Colonic mucosa (tissue), 4 donors: ENCODE measurements around the gene KCNIP1. TPM values are rescaled to one million over a fixed set of nuclear protein-coding genes. Genes with fewer than 3 reads are reported as not detected.

Experiments used
- DNase-seq: peaks from one replicate; pipeline ENCODE4 v3.0.0-alpha.2; 2020
- H3K27ac ChIP-seq: fragments of 200-600 bp; one replicate; pipeline ENCODE4 v1.8.0; 2021
- H3K27me3 ChIP-seq: fragments of 200-600 bp; one replicate; pipeline ENCODE4 v1.8.0; 2021
- H3K36me3 ChIP-seq: fragments of 200-600 bp; one replicate; pipeline ENCODE4 v1.8.0; 2021
- H3K4me1 ChIP-seq: fragments of 200-600 bp; one replicate; pipeline ENCODE4 v1.8.0; 2021; ENCODE audit warnings: mild to moderate bottlenecking
- H3K4me3 ChIP-seq: fragments of 200-600 bp; one replicate; pipeline ENCODE4 v1.8.0; 2021
- H3K9ac ChIP-seq, 2 donors: one replicate each; pipeline ENCODE4 v1.7.0; 2013; ENCODE audit warnings: control low read depth in 2 of 2, low read depth in 2 of 2, low read length in 2 of 2
- H3K9me3 ChIP-seq: fragments of 200-600 bp; one replicate; pipeline ENCODE4 v1.8.0; 2021
- intact Hi-C: fragments of 100-400 bp; cut with DNase I; formaldehyde crosslinking; loops from one replicate; pipeline ENCODE4 v1.14.1; 2022
- total RNA-seq, 2 donors: library from RNA; stranded (reverse); fragmentation: NEBNext Ultra II Directional in 1 of 2; extraction: Animal tissue kit (Norgen Biotek cat#: 25700) in 1 of 2; gene quantifications; one replicate each; pipeline ENCODE4 v1.2.1, GENCODE V29; 2021
- TF ChIP-seq, protein P1 (sequence below): fragments of 200-600 bp; IDR thresholded peaks from one replicate; pipeline ENCODE4 v1.8.0; 2022; ENCODE audit warnings: antibody characterized with exemption, mild to moderate bottlenecking
- donor health status: healthy.
- donor health status: DM: no; HTN: no; CAD: no.
- donor health status: DM: no; HTN: no; CAD: no.

The KCNIP1 gene
- total RNA-seq, 2 donors from 2014 or later: 0.24 to 0.25 TPM

DNA sequence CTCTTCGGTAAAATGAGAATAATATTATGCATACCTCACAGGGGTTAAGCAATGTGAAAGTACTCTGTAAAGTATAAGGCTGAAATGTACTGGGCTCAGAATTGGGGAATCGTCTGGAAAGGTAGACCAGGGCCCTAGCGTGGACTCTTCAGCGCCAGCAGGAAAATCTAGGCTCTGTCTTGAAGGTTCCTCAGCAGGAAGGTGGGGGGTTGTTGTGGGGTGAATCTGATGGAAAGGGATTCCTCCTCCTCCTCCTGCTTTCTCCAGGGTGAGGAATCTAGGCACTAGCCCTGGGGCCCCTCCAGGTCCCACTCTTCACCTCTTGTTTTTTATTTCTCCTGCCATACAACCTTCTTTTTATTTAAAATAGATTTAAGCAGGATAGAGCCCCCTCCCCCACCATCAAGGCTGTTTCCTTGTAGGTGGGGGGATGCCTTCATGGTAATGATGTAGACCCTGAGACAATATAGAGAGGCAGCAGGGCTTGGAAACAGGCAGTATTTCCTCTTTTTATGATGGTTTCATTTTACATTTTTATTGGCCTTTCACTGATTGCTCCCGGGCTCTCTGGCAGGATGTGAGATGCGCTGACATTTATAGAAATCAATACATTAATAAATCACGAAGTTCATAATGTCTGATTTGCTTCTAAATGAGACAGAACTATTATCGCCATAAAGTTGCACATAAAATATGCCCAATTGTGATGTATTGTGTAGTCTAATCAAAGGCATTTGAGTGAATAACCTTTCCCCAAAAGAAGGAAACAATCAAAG, 200.8 kb downstream of the KCNIP1 start:
- no peak overlapping the region for H3K27ac ChIP-seq
- TF ChIP-seq, protein P1, sequence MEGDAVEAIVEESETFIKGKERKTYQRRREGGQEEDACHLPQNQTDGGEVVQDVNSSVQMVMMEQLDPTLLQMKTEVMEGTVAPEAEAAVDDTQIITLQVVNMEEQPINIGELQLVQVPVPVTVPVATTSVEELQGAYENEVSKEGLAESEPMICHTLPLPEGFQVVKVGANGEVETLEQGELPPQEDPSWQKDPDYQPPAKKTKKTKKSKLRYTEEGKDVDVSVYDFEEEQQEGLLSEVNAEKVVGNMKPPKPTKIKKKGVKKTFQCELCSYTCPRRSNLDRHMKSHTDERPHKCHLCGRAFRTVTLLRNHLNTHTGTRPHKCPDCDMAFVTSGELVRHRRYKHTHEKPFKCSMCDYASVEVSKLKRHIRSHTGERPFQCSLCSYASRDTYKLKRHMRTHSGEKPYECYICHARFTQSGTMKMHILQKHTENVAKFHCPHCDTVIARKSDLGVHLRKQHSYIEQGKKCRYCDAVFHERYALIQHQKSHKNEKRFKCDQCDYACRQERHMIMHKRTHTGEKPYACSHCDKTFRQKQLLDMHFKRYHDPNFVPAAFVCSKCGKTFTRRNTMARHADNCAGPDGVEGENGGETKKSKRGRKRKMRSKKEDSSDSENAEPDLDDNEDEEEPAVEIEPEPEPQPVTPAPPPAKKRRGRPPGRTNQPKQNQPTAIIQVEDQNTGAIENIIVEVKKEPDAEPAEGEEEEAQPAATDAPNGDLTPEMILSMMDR: no peak
- intact Hi-C loops: no loop called here
- no peaks in the 10 kb centered on the region for H3K36me3 ChIP-seq
- no peak overlapping the region for H3K9ac ChIP-seq
- no peaks in the 10 kb centered on the region for H3K4me1 ChIP-seq
- H3K4me3 ChIP-seq: no peak overlapping the region
- DNase-seq: no peak
- no peaks in the 10 kb centered on the region for H3K9me3 ChIP-seq
- H3K27me3 ChIP-seq: no peaks in the 10 kb centered on the region

DNA sequence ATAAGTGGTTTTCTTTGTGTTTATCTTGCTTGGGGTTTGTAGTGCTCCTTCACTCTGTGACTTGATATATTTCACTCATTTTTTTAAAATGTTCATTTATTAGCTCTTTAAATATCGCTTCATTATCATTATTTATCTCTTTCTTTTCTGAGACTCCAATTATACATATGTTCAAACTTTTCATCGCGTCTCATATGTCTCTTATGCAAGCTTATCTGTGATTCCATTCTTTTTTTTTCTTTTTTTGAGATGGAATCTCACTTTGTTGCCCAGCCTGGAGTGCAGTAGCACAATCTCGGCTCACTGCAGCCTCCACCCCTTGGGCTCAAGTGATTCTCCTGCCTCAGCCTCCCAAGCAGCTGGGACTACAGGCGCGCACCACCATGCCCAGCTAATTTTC, 205.8 kb downstream of the KCNIP1 start:
- Histone ChIP-seq H3K9ac (no peak overlapping the region), H3K36me3 (no peaks in the 10 kb centered on the region), H3K4me3 (no peak overlapping the region), H3K27me3 (no peaks in the 10 kb centered on the region), H3K9me3 (no peaks in the 10 kb centered on the region), H3K4me1 (no peaks in the 10 kb centered on the region), H3K27ac (no peak overlapping the region)
- DNase-seq: no peak
- intact Hi-C loops: no loop called here
- TF ChIP-seq, protein P1: no peak

DNA sequence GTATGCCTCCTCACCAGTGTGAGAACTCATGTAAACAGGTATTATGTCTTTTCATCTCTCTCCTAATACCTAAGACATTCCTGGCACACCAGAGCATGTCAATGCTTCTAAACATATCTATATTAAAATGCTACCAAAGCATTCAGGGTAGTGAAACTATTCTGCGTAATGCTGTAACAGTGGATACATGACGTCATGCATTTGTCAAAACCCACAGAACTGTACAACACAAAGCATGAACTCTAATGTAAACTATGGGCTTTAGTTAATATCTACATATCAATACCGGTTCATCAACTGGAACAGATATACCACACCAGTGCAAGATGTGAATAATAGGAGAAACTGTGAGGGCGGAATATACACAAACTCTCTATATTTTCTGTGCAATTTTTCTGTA, 207.5 kb downstream of the KCNIP1 start:
- H3K9me3 ChIP-seq: no peaks in the 10 kb centered on the region
- H3K27me3 ChIP-seq: no peaks in the 10 kb centered on the region
- H3K27ac ChIP-seq: no peak overlapping the region
- H3K4me1 ChIP-seq: no peaks in the 10 kb centered on the region
- no peak overlapping the region for H3K4me3 ChIP-seq
- intact Hi-C loops: no loop called here
- TF ChIP-seq, protein P1: no peak
- no peaks in the 10 kb centered on the region for H3K36me3 ChIP-seq
- no peak for DNase-seq
- no peak overlapping the region for H3K9ac ChIP-seq

DNA sequence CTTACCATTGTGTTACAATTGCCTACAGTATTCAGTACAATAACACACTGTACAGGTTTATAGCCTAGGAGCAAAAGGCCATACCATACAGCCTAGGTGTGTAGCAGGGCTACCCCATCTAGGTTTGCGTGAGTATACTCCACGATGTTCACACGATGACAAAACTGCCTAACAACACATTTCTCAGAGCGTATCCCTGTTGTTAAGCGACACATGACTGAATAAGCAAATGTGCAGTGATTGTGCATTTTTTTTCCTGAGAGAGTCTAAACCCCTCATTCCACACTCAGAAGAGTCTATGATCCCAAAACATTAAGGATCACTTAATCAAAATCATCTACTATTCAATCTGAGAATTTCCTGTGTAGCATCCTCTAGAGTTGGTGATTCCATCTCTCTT, 211.3 kb downstream of the KCNIP1 start:
- TF ChIP-seq, protein P1: no peak
- intact Hi-C loops: no loop called here

DNA sequence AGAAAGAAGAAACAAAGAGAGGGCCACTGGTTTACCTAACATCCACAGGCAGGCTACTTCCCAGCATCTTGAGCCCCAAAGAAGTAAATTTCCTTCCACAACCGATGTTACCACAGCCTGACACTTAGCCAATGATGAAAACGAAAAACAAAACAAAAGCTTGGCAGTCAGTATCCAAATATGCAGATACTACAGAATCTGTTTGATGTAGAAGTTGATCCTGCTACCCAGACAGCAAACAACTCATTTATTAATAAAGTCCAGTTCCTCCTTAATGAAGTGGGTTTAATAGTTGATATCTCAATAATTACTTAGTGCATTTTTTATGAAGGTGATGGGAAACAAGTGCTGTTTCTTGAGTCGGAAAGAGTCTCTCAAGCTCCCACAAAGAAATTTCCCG, 212.6 kb downstream of the KCNIP1 start:
- H3K9me3 ChIP-seq: no peaks in the 10 kb centered on the region
- no peak overlapping the region for H3K27ac ChIP-seq
- H3K36me3 ChIP-seq: no peaks in the 10 kb centered on the region
- no peak overlapping the region for H3K9ac ChIP-seq
- H3K4me1 ChIP-seq: no peaks in the 10 kb centered on the region
- TF ChIP-seq, protein P1: no peak
- no peak for DNase-seq
- H3K27me3 ChIP-seq: no peaks in the 10 kb centered on the region
- intact Hi-C loops: no loop called here
- no peak overlapping the region for H3K4me3 ChIP-seq

More for the DNA sequence above, 211.3 kb downstream of the KCNIP1 start:
- no peak overlapping the region for H3K4me3 ChIP-seq
- H3K4me1 ChIP-seq: no peaks in the 10 kb centered on the region
- H3K9ac ChIP-seq: no peak overlapping the region
- H3K27me3 ChIP-seq: no peaks in the 10 kb centered on the region
- H3K27ac ChIP-seq: no peak overlapping the region
- DNase-seq: no peak
- no peaks in the 10 kb centered on the region for H3K36me3 ChIP-seq
- no peaks in the 10 kb centered on the region for H3K9me3 ChIP-seq
